Measurements from ENCODE around the gene ZNF236. TPM values are rescaled to one million over a fixed set of nuclear protein-coding genes. Genes with fewer than 3 reads are reported as not detected.

The ZNF236 gene
- total RNA-seq, 6 donors from 2014 or later, result 9.0 to 27.2 (median 14.8) TPM

GRCh38 chr18:76983613-76984051 lies 161.3 kb downstream of the ZNF236 start:
- WGBS, 2 donors, result 57 to 76% methylated on average over 5 to 10 of the region's 10 CpGs
- no peak for ATAC-seq (ENCODE audit: low FRiP score in 2 of 2)

GRCh38 chr18:76984193-76985155 lies 162.1 kb downstream of the ZNF236 start:
- Histone ChIP-seq H3K4me3 (no peak overlapping the region), H3K36me3 (no peaks in the 10 kb centered on the region), H3K27me3 (no peaks in the 10 kb centered on the region), H3K4me1 (peaks cover 0 to 7% (median 4%) of the 10 kb centered on the region in 4 donors), H3K9me3 (no peaks in the 10 kb centered on the region), H3K27ac (no peak overlapping the region)
- DNase-seq, result no peak
- ATAC-seq (ENCODE audit: low FRiP score in 2 of 2), result peak in 1 of 2 donors; percentile 26
- WGBS, 2 donors, result 89 to 94% methylated on average over 19 to 40 of the region's 40 CpGs
- TF ChIP-seq POLR2A (IDR thresholded peaks at IDR 0.05) (no peak), POLR2AphosphoS5 (IDR thresholded peaks at IDR 0.05) (no peak), EP300 (IDR thresholded peaks at IDR 0.05) (no peak), CTCF (IDR thresholded peaks at IDR 0.05) (no peak)

More at GRCh38 chr18:76983613-76984051, 161.3 kb downstream of the ZNF236 start:
- DNase-seq, result no peak
- Histone ChIP-seq H3K4me3 (no peak overlapping the region), H3K4me1 (peaks cover 0 to 7% (median 4%) of the 10 kb centered on the region in 4 donors), H3K27me3 (no peaks in the 10 kb centered on the region), H3K27ac (no peak overlapping the region), H3K9me3 (no peaks in the 10 kb centered on the region), H3K36me3 (no peaks in the 10 kb centered on the region)
- TF ChIP-seq POLR2A (IDR thresholded peaks at IDR 0.05) (no peak), POLR2AphosphoS5 (IDR thresholded peaks at IDR 0.05) (no peak), CTCF (IDR thresholded peaks at IDR 0.05) (no peak), EP300 (IDR thresholded peaks at IDR 0.05) (no peak)

- WGBS, 2 donors, result 94 to 96% methylated on average over 5 to 27 of the region's 27 CpGs
- no peak for ATAC-seq (ENCODE audit: low FRiP score in 2 of 2)
- Histone ChIP-seq H3K4me1 (peaks cover 0 to 7% (median 4%) of the 10 kb centered on the region in 4 donors), H3K27ac (no peak overlapping the region), H3K9me3 (no peaks in the 10 kb centered on the region), H3K27me3 (no peaks in the 10 kb centered on the region), H3K4me3 (no peak overlapping the region), H3K36me3 (no peaks in the 10 kb centered on the region)
- no peak for DNase-seq
- TF ChIP-seq POLR2A (IDR thresholded peaks at IDR 0.05), result no peak
- no peak for TF ChIP-seq POLR2AphosphoS5 (IDR thresholded peaks at IDR 0.05)
- no peak for TF ChIP-seq CTCF (IDR thresholded peaks at IDR 0.05)
- no peak for TF ChIP-seq EP300 (IDR thresholded peaks at IDR 0.05)
These were observed 163.0 kb downstream of the ZNF236 start for GRCh38 chr18:76985156-76985950.

- DNase-seq (no peak), ATAC-seq (ENCODE audit: low FRiP score in 2 of 2) (no peak)
- Histone ChIP-seq H3K9me3 (no peaks in the 10 kb centered on the region), H3K36me3 (no peaks in the 10 kb centered on the region), H3K4me3 (no peak overlapping the region), H3K27me3 (no peaks in the 10 kb centered on the region), H3K4me1 (peaks cover 0 to 7% (median 4%) of the 10 kb centered on the region in 4 donors), H3K27ac (no peak overlapping the region)
- TF ChIP-seq POLR2A (IDR thresholded peaks at IDR 0.05), result no peak
- no peak for TF ChIP-seq POLR2AphosphoS5 (IDR thresholded peaks at IDR 0.05)
- TF ChIP-seq EP300 (IDR thresholded peaks at IDR 0.05), result no peak
- TF ChIP-seq CTCF (IDR thresholded peaks at IDR 0.05), result no peak
- WGBS, 2 donors, result 95 to 98% methylated on average over 9 of the region's 9 CpGs
These were observed 163.5 kb downstream of the ZNF236 start for GRCh38 chr18:76985951-76986236.
